SK-N-MC (cell line): ENCODE data around the gene LANCL1.

Experiments
- FOXP2 ChIP-seq: optimal IDR thresholded peaks from 2 replicates; pipeline ENCODE3; 2011; ENCODE audit warnings: mild to moderate bottlenecking, moderate library complexity; ENCODE audit not compliant: insufficient read depth; ENCODE audit errors: extremely low read length, control extremely low read depth
- POLR2AphosphoS5 ChIP-seq: IDR thresholded peaks from 2 replicates; pipeline ENCODE4 v1.6.1; 2012; ENCODE audit warnings: mild to moderate bottlenecking, low read depth, low read length, borderline replicate concordance

GRCh38 chr2:210456571-210456970 is 20.0 kb downstream of the LANCL1 start:
- TF ChIP-seq FOXP2 (no peak), POLR2AphosphoS5 (no peak)
